ENCODE results near the gene ADORA3. TPM values are rescaled to one million over a fixed set of nuclear protein-coding genes. Genes with fewer than 3 reads are reported as not detected.

ADORA3 gene
- not detected in 2 replicates for total RNA-seq

DNA sequence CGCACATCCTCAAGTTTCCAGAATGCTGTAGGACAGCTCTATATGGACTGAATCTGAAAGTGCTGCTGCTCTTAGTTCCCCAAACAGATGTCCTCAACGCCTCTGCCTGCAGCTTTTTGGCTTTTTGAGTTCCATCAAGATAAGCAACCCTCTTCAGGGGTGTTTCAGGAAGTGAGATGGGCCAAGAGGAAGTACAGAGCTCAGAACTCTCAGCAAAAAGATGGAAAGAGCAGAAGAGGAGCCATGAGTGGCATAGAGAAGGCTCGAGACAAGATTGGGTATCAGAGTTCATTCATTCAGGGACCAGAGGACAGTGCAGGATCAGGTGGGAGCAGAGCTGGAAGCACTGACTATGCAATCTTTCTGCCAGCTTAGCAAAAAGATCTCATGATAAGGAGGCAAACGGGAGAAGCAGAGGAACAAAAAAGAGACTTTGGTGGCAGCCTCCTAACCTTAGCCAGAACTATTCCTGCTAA is at the start of gene ADORA3, which contains the start of gene TMIGD3:
Gene ADORA3 (minus strand): TSS at position 49 of the 476 bp plus-strand sequence. CDS start 279 bp downstream, outside the sequence.
Gene TMIGD3 (minus strand): TSS at position 49 of the 476 bp plus-strand sequence. CDS start 279 bp downstream, outside the sequence.

Other genes with a start within 250 kb of the ADORA3 start
- not detected in 2 replicates for gene CHIA, start 212.8 kb downstream of the ADORA3 start, total RNA-seq
- gene OVGP1, start 75.9 kb downstream of the ADORA3 start, total RNA-seq = 0.16 and 0.36 TPM in 2 replicates
- 35.3 and 41.9 TPM in 2 replicates for gene WDR77, start 54.4 kb downstream of the ADORA3 start, total RNA-seq
- gene ATP5PB, start 54.2 kb downstream of the ADORA3 start, total RNA-seq = 162 and 169 TPM in 2 replicates
- gene C1orf162, start 29.6 kb downstream of the ADORA3 start, total RNA-seq = not detected in 2 replicates
- gene TMIGD3, start within 50 bp of the ADORA3 start, total RNA-seq = not detected in 2 replicates
- gene RAP1A, start 116.2 kb upstream of the ADORA3 start, total RNA-seq = 26.1 and 28.9 TPM in 2 replicates
- 28.8 and 32.1 TPM in 2 replicates for gene INKA2, start 235.8 kb upstream of the ADORA3 start, total RNA-seq